Activated CD8-positive, alpha-beta T cell treated with anti-CD3 and anti-CD28 coated beads for 36 hours (primary cell): ENCODE measurements around the gene OR2T11. TPM values are rescaled to one million over a fixed set of nuclear protein-coding genes. Genes with fewer than 3 reads are reported as not detected.

Source experiments
- ATAC-seq: fragments of 200-7000 bp; cut with Tn5 transposase; one replicate; pipeline ENCODE4 v1.10.0; 2021; ENCODE audit warnings: mild to moderate bottlenecking, moderate library complexity
- CTCF ChIA-PET: fragments of 350-600 bp; sonication (Branson Sonifier 250); formaldehyde crosslinking; loops from one replicate; lab custom pipeline; 2021; ENCODE audit warnings: antibody characterized with exemption; lab: Charles Lee
- POLR2A ChIA-PET: fragments of 350-600 bp; sonication (Branson Sonifier 250); formaldehyde crosslinking; loops from one replicate; lab custom pipeline; 2021; ENCODE audit warnings: antibody characterized with exemption; lab: Charles Lee
- DNase-seq: peaks from one replicate; pipeline ENCODE4 v3.0.0-alpha.2; 2020
- H3K27ac Mint-ChIP-seq: one replicate; pipeline ENCODE4 v1.8.0; 2021; ENCODE audit warnings: mild to moderate bottlenecking, mixed read lengths
- H3K27me3 Mint-ChIP-seq: one replicate; pipeline ENCODE4 v1.8.0; 2021; ENCODE audit warnings: mixed read lengths
- H3K36me3 Mint-ChIP-seq: one replicate; pipeline ENCODE4 v1.8.0; 2021; ENCODE audit warnings: low read depth, mixed read lengths
- H3K4me1 Mint-ChIP-seq: one replicate; pipeline ENCODE4 v1.8.0; 2021; ENCODE audit warnings: low read depth, mixed read lengths
- H3K4me3 Mint-ChIP-seq: one replicate; pipeline ENCODE4 v1.8.0; 2021; ENCODE audit warnings: mild to moderate bottlenecking, moderate library complexity, mixed read lengths
- H3K9me3 Mint-ChIP-seq: one replicate; pipeline ENCODE4 v1.8.0; 2021; ENCODE audit warnings: mixed read lengths
- CTCF ChIP-seq: fragments of 200-600 bp; IDR thresholded peaks from one replicate; pipeline ENCODE4 v1.8.0; 2022; ENCODE audit warnings: antibody characterized with exemption, mild to moderate bottlenecking
- intact Hi-C: fragments of 100-400 bp; cut with micrococcal nuclease; formaldehyde crosslinking; loops from one replicate; pipeline ENCODE4 v1.10.0; 2022
- total RNA-seq, 2 experiments: library from RNA; stranded (reverse); gene quantifications; one replicate each; pipeline ENCODE4 v1.2.3, GENCODE V29; 2021

Gene OR2T11
- total RNA-seq, 2 experiments from 2014 or later, result not detected

GRCh38 chr1:248627971-248628844, 6.7 kb downstream of the OR2T11 start:
- no peaks in the 10 kb centered on the region for H3K9me3 Mint-ChIP-seq
- DNase-seq (no peak), ATAC-seq (no peak)
- H3K27ac Mint-ChIP-seq, result no peak overlapping the region
- no peaks in the 10 kb centered on the region for H3K4me1 Mint-ChIP-seq
- CTCF ChIA-PET, result interaction anchor here (0.8 kb wide), 1 partner anchor 51 kb away, joined by 3 read pairs; no protein-coding TSS in a partner anchor
- H3K4me3 Mint-ChIP-seq, result no peak overlapping the region
- intact Hi-C loops, result no loop called here
- no peaks in the 10 kb centered on the region for H3K36me3 Mint-ChIP-seq
- peaks cover 2% of the 10 kb centered on the region for H3K27me3 Mint-ChIP-seq
- POLR2A ChIA-PET, result no interaction called here
- TF ChIP-seq CTCF, result no peak

GRCh38 chr1:248625971-248626370, 8.9 kb downstream of the OR2T11 start:
- H3K36me3 Mint-ChIP-seq, result no peaks in the 10 kb centered on the region
- ChIA-PET CTCF (interaction anchor here (0.8 kb wide), 1 partner anchor 60 kb away, joined by 4 read pairs; no protein-coding TSS in a partner anchor), POLR2A (no interaction called here)
- DNase-seq (no peak), ATAC-seq (no peak)
- TF ChIP-seq CTCF, result no peak
- H3K27me3 Mint-ChIP-seq, result peaks cover 2% of the 10 kb centered on the region
- intact Hi-C loops, result no loop called here
- no peak overlapping the region for H3K4me3 Mint-ChIP-seq
- no peaks in the 10 kb centered on the region for H3K4me1 Mint-ChIP-seq
- H3K9me3 Mint-ChIP-seq, result no peaks in the 10 kb centered on the region
- H3K27ac Mint-ChIP-seq, result no peak overlapping the region

GRCh38 chr1:248625166-248625565, 9.7 kb downstream of the OR2T11 start:
- Mint-ChIP-seq H3K9me3 (no peaks in the 10 kb centered on the region), H3K36me3 (no peaks in the 10 kb centered on the region), H3K4me3 (no peak overlapping the region), H3K27ac (no peak overlapping the region), H3K27me3 (peaks cover 2% of the 10 kb centered on the region), H3K4me1 (no peaks in the 10 kb centered on the region)
- no peak for TF ChIP-seq CTCF
- DNase-seq (no peak), ATAC-seq (no peak)
- ChIA-PET POLR2A (no interaction called here), CTCF (interaction anchor here (0.8 to 1.1 kb wide), 4 partner anchors 11 to 72 kb away, joined by 3 to 4 read pairs (median 4); no protein-coding TSS in a partner anchor)
- intact Hi-C loops, result no loop called here

GRCh38 chr1:248622570-248623001, 12.3 kb downstream of the OR2T11 start:
- ATAC-seq, result peak; percentile 92
- peaks cover 2% of the 10 kb centered on the region for H3K4me1 Mint-ChIP-seq

More at GRCh38 chr1:248622570-248623001, 12.3 kb downstream of the OR2T11 start:
- Mint-ChIP-seq H3K27me3 (no peaks in the 10 kb centered on the region), H3K36me3 (no peaks in the 10 kb centered on the region), H3K4me3 (no peak overlapping the region), H3K27ac (no peak overlapping the region), H3K9me3 (no peaks in the 10 kb centered on the region)
- ChIA-PET POLR2A (no interaction called here), CTCF (interaction anchor here (0.7 to 6.9 kb wide), 9 partner anchors 9 to 706 kb away, joined by 3 to 89 read pairs (median 5); no protein-coding TSS in a partner anchor)
- DNase-seq, result no peak
- intact Hi-C loops, result loop anchor here (2.0 to 5.0 kb wide), 2 partner anchors 65 to 182 kb away; no protein-coding TSS in a partner anchor
- TF ChIP-seq CTCF, result peak; percentile 70
